ENCODE measurements around the gene PLS3. TPM values are rescaled to one million over a fixed set of nuclear protein-coding genes. Genes with fewer than 3 reads are reported as not detected.

The PLS3 gene
- total RNA-seq, 2 experiments from 2014 or later, result 0.13 to 0.63 TPM

DNA sequence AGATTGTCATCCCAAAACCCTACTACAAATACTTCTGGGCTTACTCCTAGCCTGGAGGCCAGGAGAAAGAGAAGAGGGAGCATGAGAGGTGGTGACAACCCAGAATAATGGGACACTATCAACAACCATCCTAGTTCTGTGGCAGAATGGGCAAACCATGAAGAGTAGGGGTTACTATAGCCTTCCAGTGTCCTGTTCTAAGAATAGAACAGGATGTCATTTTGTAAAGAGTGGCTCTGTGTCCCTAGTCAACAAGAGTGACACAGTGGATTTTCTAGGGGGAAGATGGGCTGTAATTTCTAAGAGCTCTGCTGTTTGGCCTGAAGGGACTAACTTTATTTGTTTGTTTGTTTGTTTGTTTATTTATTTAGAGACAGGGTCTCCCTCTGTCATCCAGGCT, 136.0 kb downstream of the PLS3 start:
- POLR2A ChIA-PET, result no interaction called here
- Mint-ChIP-seq H3K27me3 (no peaks in the 10 kb centered on the region), H3K4me3 (no peak overlapping the region), H3K4me1 (no peaks in the 10 kb centered on the region), H3K36me3 (ENCODE audit: low read depth) (no peaks in the 10 kb centered on the region), H3K9me3 (no peaks in the 10 kb centered on the region), H3K27ac (no peak overlapping the region)
- CTCF ChIA-PET, result no interaction called here
- DNase-seq, result no peak

DNA sequence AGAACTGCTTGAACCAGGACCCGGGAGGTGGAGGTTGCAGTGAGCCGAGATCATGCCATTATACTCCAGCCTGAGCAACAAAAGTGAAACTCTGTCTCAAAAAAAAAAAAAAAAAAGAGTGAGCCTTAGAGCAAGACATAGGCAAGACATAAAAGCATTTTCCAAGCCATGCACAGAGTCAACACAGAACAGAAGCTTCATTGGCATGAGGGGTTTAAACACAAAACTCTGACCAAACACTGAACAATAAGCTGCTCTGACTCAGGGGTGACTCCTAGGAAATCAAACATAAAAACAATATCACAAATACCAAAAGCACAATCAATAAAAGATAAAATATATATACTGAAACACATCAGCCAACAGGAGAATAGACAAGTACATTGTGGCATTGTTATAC, 136.8 kb downstream of the PLS3 start:
- H3K4me3 Mint-ChIP-seq, result no peak overlapping the region
- no peaks in the 10 kb centered on the region for H3K27me3 Mint-ChIP-seq
- no peak for DNase-seq
- ChIA-PET CTCF (no interaction called here), POLR2A (no interaction called here)
- no peaks in the 10 kb centered on the region for H3K9me3 Mint-ChIP-seq
- no peaks in the 10 kb centered on the region for H3K36me3 Mint-ChIP-seq (ENCODE audit: low read depth)
- H3K4me1 Mint-ChIP-seq, result no peaks in the 10 kb centered on the region
- no peak overlapping the region for H3K27ac Mint-ChIP-seq
